DOHH2 (cell line): Measurements from ENCODE around the gene TCP10L.
"Not testable (repeated sequence)": the region's sequence is repeated elsewhere in the genome, so short reads cannot be mapped to it uniquely, and the experiment has no call there.

Experiments
- H3F3A ChIP-seq: fragments of 200-600 bp; sonication (generic), shearing (Covaris generic); 2 replicates; pipeline ENCODE4 v1.6.0; 2016; ENCODE audit warnings: antibody characterized with exemption, mild to moderate bottlenecking; ENCODE audit not compliant: control insufficient read depth, insufficient read depth
- H3K27ac ChIP-seq: fragments of 200-600 bp; sonication (generic); 2 replicates; pipeline ENCODE4 v1.5.1; 2014; ENCODE audit warnings: low read depth, mild to moderate bottlenecking, low read length, moderate library complexity
- H3K27me3 ChIP-seq: fragments of 200-600 bp; sonication (generic); 2 replicates; pipeline ENCODE4 v1.6.1; 2014; ENCODE audit warnings: mild to moderate bottlenecking, low read length, mixed read lengths; ENCODE audit not compliant: control insufficient read depth
- H3K36me3 ChIP-seq: fragments of 200-600 bp; sonication (generic); 2 replicates; pipeline ENCODE4 v1.6.1; 2014; ENCODE audit warnings: mild to moderate bottlenecking, low read length, moderate library complexity, mixed read lengths; ENCODE audit not compliant: control insufficient read depth
- H3K4me1 ChIP-seq: fragments of 200-600 bp; sonication (generic); 2 replicates; pipeline ENCODE4 v1.6.1; 2014; ENCODE audit warnings: mild to moderate bottlenecking, low read length, mixed read lengths; ENCODE audit not compliant: control insufficient read depth
- H3K4me2 ChIP-seq: fragments of 200-600 bp; sonication (generic); 2 replicates; pipeline ENCODE4 v1.6.0; 2014; ENCODE audit warnings: mild to moderate bottlenecking, low read length, moderate library complexity
- H3K4me3 ChIP-seq: fragments of 200-600 bp; sonication (generic); 2 replicates; pipeline ENCODE4 v1.5.1; 2014; ENCODE audit warnings: mild to moderate bottlenecking, low read length, mixed read lengths
- H3K79me2 ChIP-seq: fragments of 200-600 bp; sonication (generic); 2 replicates; pipeline ENCODE4 v1.6.1; 2014; ENCODE audit warnings: mild to moderate bottlenecking, low read length, mixed read lengths; ENCODE audit not compliant: control insufficient read depth
- H3K9me2 ChIP-seq: fragments of 200-600 bp; sonication (generic); replicated peaks from 2 replicates; pipeline ENCODE4 v1.6.1; 2014; ENCODE audit warnings: mild to moderate bottlenecking, low read length, mixed read lengths; ENCODE audit not compliant: control insufficient read depth
- H3K9me3 ChIP-seq: fragments of 200-600 bp; sonication (generic); 2 replicates; pipeline ENCODE4 v1.6.1; 2014; ENCODE audit warnings: antibody characterized with exemption, low read length, mixed read lengths; ENCODE audit not compliant: control insufficient read depth, insufficient read depth
- H4K20me1 ChIP-seq: fragments of 200-600 bp; sonication (generic); 2 replicates; pipeline ENCODE4 v1.6.0; 2014; ENCODE audit warnings: low read depth, mild to moderate bottlenecking, antibody characterized with exemption, low read length, moderate library complexity; ENCODE audit not compliant: control insufficient read depth, insufficient read depth
- CTCF ChIP-seq: fragments of 200-600 bp; sonication (generic); IDR thresholded peaks from one replicate; pipeline ENCODE4 v1.5.1; 2014; ENCODE audit warnings: antibody characterized with exemption, mild to moderate bottlenecking, low read depth, low read length; ENCODE audit not compliant: poor library complexity, severe bottlenecking
- EZH2phosphoT487 ChIP-seq: fragments of 200-600 bp; sonication (generic); IDR thresholded peaks from 2 replicates; pipeline ENCODE4 v1.6.1; 2017; ENCODE audit warnings: borderline replicate concordance, mild to moderate bottlenecking, antibody characterized with exemption, low read length, moderate library complexity, mixed read lengths

TCP10L gene

GRCh38 chr21:32530809-32531208 lies 54.5 kb downstream of the TCP10L start:
- not testable (repeated sequence) for H3F3A ChIP-seq, H3K36me3 ChIP-seq, H3K27me3 ChIP-seq, H3K27ac ChIP-seq, H3K9me3 ChIP-seq, H3K4me3 ChIP-seq, H4K20me1 ChIP-seq, H3K79me2 ChIP-seq, H3K4me1 ChIP-seq, H3K4me2 ChIP-seq, H3K9me2 ChIP-seq

GRCh38 chr21:32529679-32530078 lies 55.6 kb downstream of the TCP10L start:
- TF ChIP-seq EZH2phosphoT487 (no peak), CTCF (no peak)
- no peaks in the 10 kb centered on the region for H3K9me2 ChIP-seq
- H3K4me1 ChIP-seq = no peaks in the 10 kb centered on the region

GRCh38 chr21:32525282-32525681 lies 60.0 kb downstream of the TCP10L start:
- no peaks in the 10 kb centered on the region for H3K9me3 ChIP-seq
- no peak overlapping the region for H3K4me2 ChIP-seq
- no peaks in the 10 kb centered on the region for H4K20me1 ChIP-seq
- H3K4me3 ChIP-seq = no peak overlapping the region
- H3K9me2 ChIP-seq = no peaks in the 10 kb centered on the region
- H3K27ac ChIP-seq = no peak overlapping the region
- no peaks in the 10 kb centered on the region for H3F3A ChIP-seq
- TF ChIP-seq CTCF (no peak), EZH2phosphoT487 (no peak)
- H3K79me2 ChIP-seq = no peaks in the 10 kb centered on the region
- peaks cover 3% of the 10 kb centered on the region; the same call in 1 of the 2 replicates for H3K27me3 ChIP-seq
- H3K36me3 ChIP-seq = no peaks in the 10 kb centered on the region
- no peaks in the 10 kb centered on the region for H3K4me1 ChIP-seq

More at GRCh38 chr21:32529679-32530078, 55.6 kb downstream of the TCP10L start:
- Histone ChIP-seq H3K79me2 (no peaks in the 10 kb centered on the region), H3K4me2 (no peak overlapping the region), H3K27me3 (no peaks in the 10 kb centered on the region), H3K4me3 (no peak overlapping the region), H3F3A (no peaks in the 10 kb centered on the region), H3K27ac (no peak overlapping the region), H3K36me3 (no peaks in the 10 kb centered on the region), H4K20me1 (no peaks in the 10 kb centered on the region), H3K9me3 (no peaks in the 10 kb centered on the region)

GRCh38 chr21:32523988-32524719 lies 61.2 kb downstream of the TCP10L start:
- no peaks in the 10 kb centered on the region for H3K36me3 ChIP-seq
- H3K27ac ChIP-seq = no peak overlapping the region
- H3K79me2 ChIP-seq = no peaks in the 10 kb centered on the region
- no peak for TF ChIP-seq CTCF
- TF ChIP-seq EZH2phosphoT487 = no peak
- no peak overlapping the region for H3K4me2 ChIP-seq
- H3F3A ChIP-seq = no peaks in the 10 kb centered on the region
- H3K27me3 ChIP-seq = peaks cover 3% of the 10 kb centered on the region; the same call in 1 of the 2 replicates
- no peaks in the 10 kb centered on the region for H4K20me1 ChIP-seq
- no peaks in the 10 kb centered on the region for H3K4me1 ChIP-seq
- no peaks in the 10 kb centered on the region for H3K9me3 ChIP-seq
- H3K4me3 ChIP-seq = no peak overlapping the region
- H3K9me2 ChIP-seq = no peaks in the 10 kb centered on the region
